Keratinocyte (primary cell): ENCODE data around the gene NLRP5.

ENCODE experiments used
- EZH2 ChIP-seq: IDR thresholded peaks from one replicate; pipeline ENCODE4 v1.6.1; 2012; ENCODE audit warnings: inconsistent platforms, mild to moderate bottlenecking, low read length, moderate library complexity
- TF ChIP-seq, protein P1 (sequence below), 3 experiments: IDR thresholded peaks in 1 of 3; conservative IDR thresholded peaks in 1 of 3; optimal IDR thresholded peaks in 1 of 3; 2 replicates in 2 of 3; 3 replicates in 1 of 3; pipeline versions ENCODE3 to v1.5.1; 2011; ENCODE audit warnings: low read length in 3 of 3, mild to moderate bottlenecking in 3 of 3, moderate library complexity in 2 of 3, control low read depth in 1 of 3, inconsistent platforms in 1 of 3; ENCODE audit not compliant: insufficient read depth in 2 of 3; ENCODE audit errors: extremely low read depth in 1 of 3

DNA sequence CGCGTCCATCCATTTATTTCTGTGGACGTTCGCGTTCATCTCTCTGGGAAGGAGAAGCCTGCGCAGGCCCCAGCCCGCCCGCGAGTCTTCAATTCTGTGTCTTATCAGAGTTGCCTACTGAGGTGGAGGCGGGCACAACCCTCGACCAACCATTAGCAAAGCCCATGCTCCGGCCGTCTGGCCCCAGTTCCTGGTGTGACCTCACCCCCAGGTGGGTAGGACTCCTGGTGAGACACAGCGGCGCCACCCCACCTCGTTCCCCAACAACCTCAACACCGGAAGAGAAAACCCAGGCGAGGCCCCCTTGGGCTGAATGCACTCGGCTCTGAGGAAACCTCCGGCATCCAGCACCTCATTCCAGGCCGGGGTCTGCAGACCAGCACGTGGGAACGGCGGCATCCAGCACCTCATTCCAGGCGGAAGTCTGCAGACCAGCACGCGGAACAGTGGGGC, 119.8 kb downstream of the NLRP5 start:
- TF ChIP-seq, protein P1, sequence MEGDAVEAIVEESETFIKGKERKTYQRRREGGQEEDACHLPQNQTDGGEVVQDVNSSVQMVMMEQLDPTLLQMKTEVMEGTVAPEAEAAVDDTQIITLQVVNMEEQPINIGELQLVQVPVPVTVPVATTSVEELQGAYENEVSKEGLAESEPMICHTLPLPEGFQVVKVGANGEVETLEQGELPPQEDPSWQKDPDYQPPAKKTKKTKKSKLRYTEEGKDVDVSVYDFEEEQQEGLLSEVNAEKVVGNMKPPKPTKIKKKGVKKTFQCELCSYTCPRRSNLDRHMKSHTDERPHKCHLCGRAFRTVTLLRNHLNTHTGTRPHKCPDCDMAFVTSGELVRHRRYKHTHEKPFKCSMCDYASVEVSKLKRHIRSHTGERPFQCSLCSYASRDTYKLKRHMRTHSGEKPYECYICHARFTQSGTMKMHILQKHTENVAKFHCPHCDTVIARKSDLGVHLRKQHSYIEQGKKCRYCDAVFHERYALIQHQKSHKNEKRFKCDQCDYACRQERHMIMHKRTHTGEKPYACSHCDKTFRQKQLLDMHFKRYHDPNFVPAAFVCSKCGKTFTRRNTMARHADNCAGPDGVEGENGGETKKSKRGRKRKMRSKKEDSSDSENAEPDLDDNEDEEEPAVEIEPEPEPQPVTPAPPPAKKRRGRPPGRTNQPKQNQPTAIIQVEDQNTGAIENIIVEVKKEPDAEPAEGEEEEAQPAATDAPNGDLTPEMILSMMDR (optimal IDR thresholded peaks at IDR 0.05 in 1 of 3, IDR thresholded peaks at IDR 0.05 in 1 of 3, conservative IDR thresholded peaks at IDR 0.05 in 1 of 3; ENCODE audit: extremely low read depth in 1 of 3, insufficient read depth in 2 of 3, low read length in 3 of 3): no peak
- TF ChIP-seq EZH2: no peak
